Measurements from ENCODE around the gene CACNB1.

CACNB1 gene

DNA sequence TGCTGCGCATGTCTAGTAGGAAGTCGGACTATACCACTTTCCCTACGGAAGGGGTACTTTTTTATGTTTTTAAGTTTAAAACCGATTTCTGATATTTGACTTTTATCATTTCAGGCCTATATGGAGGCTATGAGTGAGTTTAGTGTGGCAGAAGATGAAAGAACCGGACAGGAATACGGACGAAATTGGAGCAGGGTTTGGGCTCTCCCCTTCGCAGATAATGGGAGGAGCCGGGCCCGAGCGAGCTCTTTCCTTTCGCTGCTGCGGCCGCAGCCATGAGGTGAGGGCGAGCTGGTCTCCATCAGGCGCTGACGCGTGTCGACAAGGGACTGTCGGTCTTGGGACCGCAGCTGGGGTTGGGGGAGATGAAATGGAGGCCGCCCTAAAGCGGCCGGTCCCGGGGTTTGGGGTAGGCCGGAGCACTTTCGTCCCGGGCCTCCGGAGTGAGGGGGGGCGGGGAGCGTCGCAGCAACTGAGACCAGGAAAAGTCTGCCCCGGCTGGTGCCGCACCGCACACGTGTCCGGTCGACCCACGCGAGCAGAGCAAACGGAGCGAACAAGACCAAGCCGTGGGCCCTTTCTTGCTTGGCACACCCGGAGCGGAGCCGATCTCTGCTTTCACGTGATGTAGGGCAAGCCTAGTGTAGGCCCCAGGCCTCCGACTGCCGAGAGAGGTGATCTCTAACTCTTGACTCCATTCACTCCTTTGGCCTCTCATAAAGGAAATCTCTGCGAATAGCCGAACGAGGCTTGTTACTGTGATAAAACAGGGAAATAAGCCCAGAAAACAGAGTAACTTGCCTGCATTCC is 2.8 kb upstream of the CACNB1 start, which contains the start of gene RPL19:
Gene RPL19, plus strand, starts transcription at position 214 of the 810 bp plus-strand sequence. Its CDS starts 62 bp downstream, at position 276.
- peak; percentile 72 for DNase-seq

DNA sequence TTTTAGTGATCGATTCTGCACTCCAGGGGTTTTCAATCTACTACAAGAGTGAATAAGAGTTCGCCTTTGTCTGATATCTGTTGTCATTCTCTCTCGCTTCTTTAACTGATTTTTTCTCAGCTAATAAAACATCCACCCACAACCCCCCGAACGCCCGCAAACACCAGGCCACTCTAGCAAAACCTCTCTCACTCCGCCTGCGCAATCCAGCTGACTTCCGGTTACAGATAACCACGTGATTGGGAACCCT is 2.3 kb upstream of the CACNB1 start:
- peak; percentile 90 for DNase-seq

DNA sequence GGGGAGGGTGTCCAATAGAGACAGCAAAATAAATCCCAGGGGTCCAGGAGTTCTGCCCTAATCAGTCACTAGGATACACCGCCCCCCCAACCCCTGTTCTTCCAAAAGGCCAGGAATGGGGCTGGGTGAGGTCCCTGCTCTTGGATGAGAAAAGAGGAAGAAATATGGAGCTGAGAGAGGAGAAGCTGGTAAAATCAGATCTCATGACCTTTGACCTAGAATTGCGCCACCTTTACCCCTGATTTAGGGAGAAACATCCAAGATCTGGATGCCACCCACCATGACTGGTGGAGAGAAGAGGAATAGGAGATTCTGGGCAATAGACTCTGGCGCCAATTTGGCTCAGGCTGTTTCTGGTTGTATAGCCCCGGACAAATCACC is 707 bp upstream of the CACNB1 start:
- DNase-seq, result no peak

DNA sequence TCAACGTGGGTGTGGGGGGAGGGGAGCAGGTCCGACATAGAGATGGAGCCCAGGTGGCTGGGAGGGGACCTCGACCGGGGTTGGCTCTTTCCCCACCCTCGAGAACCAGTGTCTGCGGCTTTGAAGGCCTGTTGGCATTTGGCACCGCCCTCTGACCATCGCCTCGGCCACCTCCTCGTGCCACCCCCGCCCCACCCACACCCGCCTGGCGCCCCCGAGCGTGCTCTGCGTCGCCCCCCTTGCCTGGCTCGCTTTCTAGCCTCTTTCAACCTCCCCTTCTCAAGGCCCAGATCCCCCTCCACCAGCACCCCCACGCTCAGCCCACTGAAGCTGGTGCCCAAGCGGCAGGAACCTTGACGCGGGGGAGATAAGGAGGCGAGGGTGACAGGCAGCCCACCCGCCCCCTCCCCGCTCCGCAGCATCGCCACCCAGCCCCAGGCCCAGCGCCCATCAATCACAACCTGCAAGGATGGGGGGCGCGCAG is 619 bp downstream of the CACNB1 start:
- peak; percentile 16 for DNase-seq

DNA sequence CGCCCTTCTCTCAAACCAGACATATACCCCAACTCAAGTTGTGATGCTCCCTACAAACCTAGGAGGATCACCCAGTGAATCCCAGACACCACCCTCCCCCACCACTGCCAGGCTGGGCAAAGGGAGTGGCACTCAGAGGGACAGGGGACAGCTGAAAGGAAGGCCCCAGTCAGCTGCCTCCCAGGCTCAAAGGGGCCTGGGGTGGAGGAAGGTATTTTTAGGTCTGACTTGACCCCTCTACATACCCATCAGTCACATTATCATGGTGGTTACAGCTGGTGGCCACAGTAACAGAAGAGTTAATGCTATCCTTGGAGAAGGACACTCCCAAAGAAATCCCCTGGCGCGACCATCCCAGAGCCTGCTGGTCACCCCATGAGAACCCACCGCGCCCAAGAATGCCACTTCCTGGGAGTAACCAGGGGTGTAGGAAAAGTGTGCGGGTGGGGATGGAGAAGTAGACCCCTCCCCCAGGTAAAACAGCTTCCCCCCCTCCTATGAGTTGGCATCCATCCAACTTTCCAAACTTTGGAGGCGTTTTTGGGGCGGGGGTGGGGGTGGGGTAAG is 1.1 kb downstream of the CACNB1 start:
- no peak for DNase-seq

DNA sequence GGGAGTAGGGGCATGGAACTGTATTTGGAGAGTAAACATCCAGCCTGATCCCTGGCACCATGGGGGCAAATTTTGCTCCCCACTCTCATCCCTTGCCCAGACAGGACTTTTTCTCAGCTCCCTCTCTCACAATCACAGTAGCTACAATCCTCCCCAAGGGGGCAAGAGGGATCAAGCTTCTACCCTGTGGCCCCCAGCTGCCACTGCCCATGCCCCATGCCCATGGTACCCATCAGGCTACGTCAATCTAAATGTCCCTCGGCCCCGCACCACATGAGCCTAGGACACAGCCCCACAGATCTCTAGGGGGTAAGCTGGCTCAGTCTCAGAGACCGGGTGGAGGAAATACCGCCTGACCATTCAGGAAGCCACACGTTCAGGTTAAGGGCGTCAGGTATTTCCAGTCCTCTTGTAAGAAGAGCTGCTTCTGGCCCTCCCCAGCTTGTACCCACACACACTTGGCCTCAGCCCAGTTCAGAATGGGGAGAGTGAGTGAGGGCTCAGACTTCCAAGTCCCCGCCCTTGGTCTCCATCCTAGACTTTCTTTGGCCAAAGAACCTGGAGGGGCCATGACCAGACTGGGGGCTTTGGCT is 1.8 kb downstream of the CACNB1 start:
- no peak for DNase-seq

DNA sequence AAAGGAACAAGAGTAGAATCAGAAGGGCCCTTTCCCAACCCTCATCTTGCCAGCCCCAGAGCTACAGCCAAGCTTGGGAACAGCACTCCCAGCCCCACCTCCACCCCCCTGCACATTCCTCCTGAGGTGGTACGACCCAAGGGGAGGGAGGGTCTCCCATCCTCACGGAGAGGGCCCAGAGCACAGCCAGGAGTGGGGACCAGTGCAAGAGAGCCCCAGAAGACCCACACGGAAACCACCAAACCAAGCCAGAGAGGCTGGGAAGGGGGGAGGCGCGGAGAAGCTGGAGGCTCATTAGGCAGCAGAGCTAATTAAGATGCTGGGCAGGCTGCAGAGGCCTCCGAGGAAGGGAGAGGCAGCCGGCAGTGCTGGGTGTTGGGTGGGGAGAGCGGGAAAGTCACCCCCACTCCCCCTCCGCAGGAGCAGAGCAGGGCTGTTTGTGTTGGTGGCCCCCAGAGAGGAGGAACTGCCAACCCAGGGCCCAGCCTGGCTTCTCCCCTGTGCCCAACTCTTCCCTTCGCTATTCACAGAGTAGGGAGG is 2.4 kb downstream of the CACNB1 start:
- DNase-seq, result no peak

DNA sequence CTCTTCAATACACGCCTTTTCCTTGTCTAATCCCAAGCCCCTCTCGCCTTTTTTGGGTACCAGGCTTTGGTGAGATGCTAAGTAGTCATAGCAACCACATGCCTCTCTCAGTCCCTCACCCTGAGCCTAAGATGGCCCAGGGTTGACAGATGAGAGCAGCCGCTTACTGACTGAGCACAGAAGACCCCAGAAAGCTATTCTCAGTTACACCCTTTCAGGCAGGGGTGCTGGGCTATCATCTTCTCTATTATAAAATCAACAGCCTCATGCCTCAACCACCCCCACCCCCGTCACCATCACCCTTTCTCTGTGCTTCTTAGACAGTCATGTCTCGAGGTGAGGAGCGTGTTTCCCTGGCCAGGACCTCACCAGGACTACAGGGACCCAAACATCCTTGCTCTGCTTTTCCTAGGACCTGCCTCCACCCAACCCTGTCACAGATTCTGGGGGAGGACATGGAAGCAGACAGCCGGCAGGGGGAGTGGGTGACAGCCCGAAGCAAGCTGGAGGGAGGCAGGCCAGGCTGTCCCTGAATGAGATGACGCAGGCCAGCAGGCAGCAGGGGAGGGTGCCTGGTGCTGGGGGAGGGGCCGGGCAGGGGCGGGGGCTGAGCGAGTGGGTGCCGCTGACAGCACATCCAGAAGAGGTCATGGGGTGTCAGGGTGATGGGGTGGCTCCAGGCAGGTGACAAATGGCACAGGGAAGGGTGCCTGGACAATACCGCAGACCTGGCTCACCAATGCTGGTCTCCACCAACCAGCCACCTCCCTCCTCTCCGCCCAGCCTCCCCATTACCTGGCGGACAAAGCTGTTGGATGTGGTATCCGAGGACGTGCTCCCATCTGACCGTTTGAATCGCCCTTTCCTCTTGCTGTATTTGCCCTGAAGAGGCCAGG is 3.1 kb downstream of the CACNB1 start:
- DNase-seq, result no peak

DNA sequence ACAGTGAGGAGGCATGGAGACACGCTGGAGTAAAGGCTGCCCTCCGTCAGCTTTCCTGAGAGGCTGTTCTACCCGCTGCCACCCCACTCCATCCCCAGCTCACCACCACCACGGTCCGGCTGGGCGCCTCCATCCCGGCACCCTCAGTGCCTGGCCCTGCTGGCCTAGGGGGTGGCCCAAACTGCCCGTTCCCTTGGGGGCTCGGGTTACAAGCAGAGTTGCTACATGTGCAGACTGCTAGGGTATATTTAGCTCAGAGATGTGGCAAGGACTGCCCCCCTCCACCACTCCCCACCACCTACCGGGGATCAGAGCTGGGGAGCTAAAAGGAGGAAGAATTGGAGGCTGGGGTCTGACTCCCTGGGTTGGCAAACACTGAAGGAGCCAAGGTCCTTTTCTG is 4.1 kb downstream of the CACNB1 start:
- no peak for DNase-seq

DNA sequence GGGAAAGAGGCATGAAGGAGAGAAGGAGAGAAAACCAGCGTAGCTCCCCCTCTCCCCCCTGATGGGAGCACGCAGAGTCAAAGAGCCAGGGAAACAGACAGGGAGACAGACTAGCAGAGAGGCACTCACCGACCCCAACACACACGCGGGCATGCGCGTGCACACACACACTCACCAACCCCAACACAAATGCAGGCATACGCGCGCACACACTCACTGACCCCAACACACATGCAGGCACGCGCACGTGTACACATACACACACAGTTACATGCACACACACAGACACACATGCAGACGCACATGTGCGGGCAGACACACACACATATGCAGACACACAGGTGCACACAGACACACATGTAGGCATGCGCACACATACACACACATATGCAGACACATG is 4.6 kb downstream of the CACNB1 start:
- no peak for DNase-seq

DNA sequence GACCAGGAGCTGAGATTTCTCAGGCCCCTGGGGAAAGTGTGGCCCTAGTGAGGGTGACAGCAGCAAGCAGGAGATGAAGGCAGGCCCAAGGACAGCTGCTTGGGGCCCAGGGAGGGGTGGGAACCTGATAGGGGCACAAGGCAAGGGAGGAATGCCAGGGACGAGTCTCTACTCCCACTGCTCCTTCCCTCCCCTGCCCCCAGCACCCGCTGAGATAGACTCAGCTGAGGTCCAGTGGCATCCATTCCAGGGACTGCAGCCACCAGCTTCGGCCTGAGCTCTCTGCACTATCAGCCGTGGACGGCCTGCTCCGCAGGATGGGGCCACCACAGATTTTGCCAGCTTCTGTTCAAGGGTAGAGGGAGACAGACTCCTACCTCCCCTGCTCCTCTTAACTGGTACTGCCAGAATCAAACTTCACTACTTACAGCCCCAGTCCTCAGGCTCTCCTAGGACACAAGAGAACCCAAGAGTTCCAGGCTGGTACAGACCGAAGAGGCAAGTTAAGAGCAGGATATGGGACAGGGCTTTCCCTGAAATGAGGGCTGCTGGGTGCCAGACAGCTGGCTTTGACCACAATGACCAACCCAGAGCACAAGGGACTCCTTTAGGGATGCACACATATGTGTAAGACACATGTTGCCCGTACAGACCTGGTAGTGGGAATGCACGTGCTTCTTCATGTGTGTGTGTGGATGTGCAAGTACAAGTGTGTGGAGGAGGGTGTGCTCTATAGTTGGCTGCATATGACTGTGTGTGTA is 5.5 kb downstream of the CACNB1 start:
- DNase-seq, result no peak

DNA sequence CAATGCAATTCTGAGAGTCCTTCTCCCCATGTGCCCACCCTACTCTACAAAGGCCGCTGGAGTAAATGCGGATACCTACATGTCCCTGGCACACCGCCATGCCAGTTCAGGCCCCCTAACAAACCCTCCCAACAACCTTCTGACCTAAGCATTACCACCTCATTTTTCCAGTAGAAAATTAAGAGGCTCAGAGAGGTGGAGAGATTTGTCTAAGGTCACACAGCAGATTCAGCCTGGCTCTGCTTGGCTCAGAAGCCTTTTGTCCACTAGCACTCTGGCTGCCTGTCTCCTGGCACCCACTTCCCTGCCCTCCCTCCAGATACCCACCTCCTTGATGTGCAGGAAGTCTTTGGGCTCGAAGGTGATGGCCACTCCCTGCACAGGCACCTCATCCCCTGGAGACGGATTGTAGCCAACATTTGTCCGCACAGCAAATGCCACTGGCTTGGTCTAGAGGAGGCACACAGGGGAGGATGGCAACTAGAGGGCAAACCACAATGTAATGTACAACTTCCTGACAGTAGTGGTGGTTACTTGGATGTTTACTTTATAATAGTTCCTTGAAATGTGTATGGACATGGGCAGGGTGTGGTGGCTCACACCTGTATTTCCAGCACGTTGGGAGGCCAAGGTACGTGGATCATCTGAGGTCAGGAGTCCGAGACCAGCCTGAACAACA is 10.2 kb downstream of the CACNB1 start:
- no peak for DNase-seq

DNA sequence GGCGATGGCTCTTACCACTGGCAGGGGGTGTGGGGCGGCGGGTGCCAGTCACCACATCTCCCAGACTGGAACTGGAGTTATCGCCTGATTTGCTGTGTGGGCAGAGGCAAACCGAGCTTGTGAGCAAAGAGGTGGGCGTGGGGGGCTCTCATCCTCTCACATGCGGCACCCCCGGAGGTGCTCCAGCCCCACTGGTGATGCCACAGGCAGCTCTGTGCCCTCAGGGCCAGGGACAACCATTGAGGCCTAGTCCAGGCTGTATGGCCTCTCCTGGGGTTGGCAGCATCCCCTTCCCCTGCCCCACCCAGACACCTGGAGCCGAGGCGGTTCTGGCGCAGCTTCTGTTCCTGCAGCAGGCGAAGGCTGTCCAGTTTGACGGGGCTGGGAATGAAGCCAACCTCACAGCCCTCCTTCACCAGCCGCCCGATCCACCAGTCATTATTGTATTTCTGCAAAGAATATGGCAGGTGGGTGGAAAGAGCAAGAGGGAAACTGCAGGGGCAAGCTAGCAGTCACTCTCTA is 10.9 kb downstream of the CACNB1 start:
- no peak for DNase-seq

DNA sequence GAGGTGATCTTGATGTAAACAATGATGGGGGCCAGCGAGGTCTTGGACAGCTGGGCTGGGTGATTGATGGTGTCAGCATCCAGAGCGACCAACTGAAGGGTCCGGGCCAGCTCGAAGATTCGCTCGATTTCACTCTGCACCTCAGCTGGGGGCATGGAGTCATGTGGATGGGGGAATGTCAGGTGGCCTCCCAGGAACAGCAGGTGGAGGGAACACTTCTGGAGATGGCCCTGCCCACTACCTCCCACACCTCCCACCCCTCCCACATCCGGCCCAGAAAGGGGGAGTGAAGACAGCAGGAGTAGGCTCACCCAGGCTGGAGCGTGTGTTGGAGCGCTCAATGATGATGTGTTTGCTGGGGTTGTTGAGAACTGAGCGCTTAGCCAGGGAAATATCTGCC is 13.7 kb downstream of the CACNB1 start:
- DNase-seq, result no peak

DNA sequence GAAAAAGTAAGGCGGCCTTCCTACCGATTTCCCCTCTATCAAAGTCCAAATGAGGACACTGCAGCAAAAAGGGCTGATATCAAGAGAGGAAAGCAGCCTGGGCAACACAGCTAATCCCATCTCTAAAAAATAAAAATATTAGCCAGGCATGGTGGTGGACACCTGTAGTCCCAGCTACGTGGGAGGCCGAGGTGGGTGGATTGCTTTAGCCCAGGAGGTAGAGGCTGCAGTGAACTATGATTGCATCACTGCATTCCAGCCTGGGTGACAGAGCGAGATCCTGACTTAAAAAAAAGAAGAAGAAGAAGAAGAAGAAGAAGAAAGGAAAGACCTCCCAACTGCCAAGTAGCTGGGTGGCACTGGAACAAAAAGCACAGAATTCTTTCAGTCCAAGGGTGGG is 14.4 kb downstream of the CACNB1 start:
- no peak for DNase-seq

DNA sequence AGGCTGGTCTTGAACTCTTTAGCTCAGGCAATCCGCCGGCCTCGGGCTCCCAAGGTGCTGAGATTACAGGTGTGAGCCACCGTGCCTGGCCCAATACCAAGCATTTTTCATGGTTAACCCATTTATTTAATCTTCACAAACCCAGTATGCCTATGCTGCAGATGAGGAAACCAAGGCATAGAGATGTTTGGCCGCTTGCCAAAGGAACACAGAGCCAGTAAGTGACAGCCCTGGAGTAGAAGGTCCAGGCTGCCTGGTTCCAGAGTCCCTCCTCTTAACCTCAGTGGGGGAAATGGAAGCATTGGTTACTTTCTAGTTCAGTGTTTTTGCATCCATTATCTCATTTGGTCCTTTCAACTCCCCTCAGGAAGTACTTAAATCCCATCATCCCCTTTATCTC is 16.2 kb downstream of the CACNB1 start:
- no peak for DNase-seq

DNA sequence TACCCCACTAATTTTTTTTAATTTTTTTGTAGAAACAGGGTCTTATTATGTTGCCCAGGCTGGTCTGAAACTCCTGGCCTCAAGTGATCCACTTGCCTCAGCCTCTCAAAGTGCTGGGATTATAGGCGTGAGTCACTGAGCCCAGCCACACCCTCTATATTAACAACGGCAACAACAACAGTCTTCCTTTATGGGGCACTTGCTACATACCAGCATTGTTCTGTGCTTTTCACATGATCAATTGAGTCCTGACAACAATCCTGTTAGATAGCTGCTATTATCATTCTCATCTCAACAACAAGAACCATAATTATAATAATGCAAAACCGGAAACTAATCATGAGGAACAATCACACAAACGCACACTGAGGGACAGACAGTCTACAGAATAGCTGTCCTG is 18.9 kb downstream of the CACNB1 start:
- DNase-seq, result no peak

DNA sequence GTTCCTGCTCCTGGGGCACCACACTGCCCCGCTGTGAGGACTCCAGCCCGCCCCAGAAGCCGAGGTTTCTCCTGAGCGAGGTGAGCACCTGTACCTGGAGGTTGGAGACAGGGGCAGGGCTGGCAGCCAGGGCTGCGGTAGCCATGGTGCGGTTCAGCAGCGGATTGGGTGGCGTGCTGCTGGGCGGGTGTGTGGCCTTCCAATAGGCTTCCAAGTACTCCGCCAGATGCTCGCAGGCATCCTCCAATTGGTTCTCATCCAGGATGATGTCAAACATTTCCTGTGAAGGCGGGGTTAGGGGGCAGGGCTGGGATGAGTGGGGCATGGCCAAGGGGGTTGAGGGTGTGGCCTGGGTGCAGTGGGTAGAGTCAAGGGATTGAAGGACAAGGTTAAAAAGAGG is 20.2 kb downstream of the CACNB1 start:
- no peak for DNase-seq

DNA sequence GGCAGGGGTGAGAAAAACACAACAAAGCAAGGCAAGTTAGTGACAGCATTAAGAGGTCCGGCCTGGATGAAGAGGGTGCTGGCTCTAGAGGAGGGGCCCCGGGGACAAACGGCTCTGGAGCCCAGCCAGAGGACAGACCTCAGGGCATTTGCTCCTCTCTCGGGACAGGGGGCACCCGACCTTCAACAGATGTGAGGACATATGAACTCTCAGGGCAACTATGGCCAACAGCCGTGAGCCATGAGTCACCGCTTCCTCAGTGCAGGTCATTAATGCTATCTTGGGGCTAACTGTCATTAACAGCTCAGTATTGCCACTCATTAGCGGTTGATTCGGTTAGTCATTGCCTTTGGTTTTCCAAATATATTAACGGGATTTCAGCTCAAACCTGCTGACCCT is 21.8 kb downstream of the CACNB1 start:
- DNase-seq, result no peak

DNA sequence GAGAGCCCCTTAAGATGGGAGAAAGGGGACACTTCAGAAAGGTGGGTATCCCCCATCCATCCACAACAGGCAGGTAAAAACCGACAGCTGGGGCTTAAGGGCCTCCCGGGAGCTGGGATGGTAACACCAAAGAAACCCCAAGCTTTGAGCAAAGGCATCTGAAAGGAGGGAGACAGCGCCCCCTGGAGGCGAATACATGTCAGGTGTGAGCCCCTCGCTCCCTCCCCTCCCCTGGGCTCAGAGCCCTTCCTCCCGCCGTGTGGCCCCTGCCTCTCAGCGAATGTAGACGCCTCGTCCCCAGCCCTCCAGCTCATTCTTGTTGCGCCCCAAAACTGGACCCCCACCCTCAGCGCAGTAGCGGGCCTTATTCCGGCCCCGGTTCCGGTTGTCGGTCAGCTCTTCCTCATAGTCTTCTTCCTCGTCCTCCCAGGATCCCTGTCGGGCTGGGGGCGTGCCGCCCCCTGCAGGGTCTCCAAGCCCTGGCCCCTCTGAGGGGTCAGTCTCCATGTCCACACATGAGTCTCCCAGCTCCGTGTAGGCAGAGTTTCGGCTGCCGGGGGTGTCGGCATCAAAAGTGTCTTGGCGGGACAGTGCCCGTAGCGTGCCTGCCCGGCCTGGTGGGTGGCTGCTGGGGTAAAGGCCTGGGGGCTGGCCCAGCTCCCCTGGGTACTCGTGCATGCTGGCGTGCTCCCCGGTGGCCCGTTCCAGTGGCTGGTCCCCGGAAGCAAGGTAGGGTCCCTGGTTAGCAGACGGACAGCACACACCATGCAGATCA is 22.4 kb downstream of the CACNB1 start:
- DNase-seq, result no peak

Data from amniotic stem cell (primary cell).